ENCODE results near the gene GATB.

The GATB gene

GRCh38 chr4:151624626-151625565 lies 135.9 kb downstream of the GATB start:
- FAIRE-seq (no peak), DNase-seq (ENCODE audit: insufficient read length, low spot score) (no peak)

Measured in HTR-8/SVneo (cell line).